WTC11 (cell line): Measurements from ENCODE around the gene METTL25B. TPM values are rescaled to one million over a fixed set of nuclear protein-coding genes. Genes with fewer than 3 reads are reported as not detected.
A peak's percentile ranks its signal among the peaks of the same experiment; 100 is the strongest.

Source experiments
- ATAC-seq: fragments of 200-7000 bp; cut with Tn5 transposase; 2 replicates; pipeline ENCODE4 v1.10.0; 2021; ENCODE audit warnings: mild to moderate bottlenecking, moderate library complexity
- CTCF ChIA-PET: fragments of 300-600 bp; sonication (Branson Sonifier 250); formaldehyde crosslinking; loops from one replicate; lab custom pipeline; 2021; ENCODE audit warnings: antibody characterized with exemption; lab: Charles Lee
- POLR2A ChIA-PET: fragments of 350-600 bp; sonication (Branson Sonifier 250); formaldehyde crosslinking; loops from one replicate; lab custom pipeline; 2021; ENCODE audit warnings: antibody characterized with exemption; lab: Charles Lee
- DNase-seq: peaks from one replicate; pipeline ENCODE4 v3.0.0; 2021; ENCODE audit warnings: low spot score
- H3K27ac Mint-ChIP-seq: 2 replicates; pipeline ENCODE4 v1.8.0; 2021; ENCODE audit warnings: mixed read lengths
- H3K27me3 Mint-ChIP-seq: 2 replicates; pipeline ENCODE4 v1.8.0; 2021; ENCODE audit warnings: low read depth, mild to moderate bottlenecking, moderate library complexity, mixed read lengths
- H3K36me3 Mint-ChIP-seq: 2 replicates; pipeline ENCODE4 v1.8.0; 2021; ENCODE audit warnings: mixed read lengths
- H3K4me1 Mint-ChIP-seq: 2 replicates; pipeline ENCODE4 v1.8.0; 2022; ENCODE audit warnings: mixed read lengths
- H3K4me3 Mint-ChIP-seq: 2 replicates; pipeline ENCODE4 v1.8.0; 2021; ENCODE audit warnings: mild to moderate bottlenecking, moderate library complexity, mixed read lengths
- H3K9me3 Mint-ChIP-seq: 2 replicates; pipeline ENCODE4 v1.8.0; 2021; ENCODE audit warnings: mixed read lengths
- AR ChIP-seq: fragments of 250-450 bp; sonication (Bioruptor Pico); IDR thresholded peaks from 2 replicates; pipeline ENCODE4 v1.9.0; 2021; ENCODE audit warnings: mild to moderate bottlenecking
- ARID4B ChIP-seq: sonication (generic); formaldehyde crosslinking; IDR thresholded peaks from 2 replicates; pipeline ENCODE4 v1.8.0; 2023; ENCODE audit warnings: missing genetic modification reagents, mild to moderate bottlenecking, borderline replicate concordance
- CDX4 ChIP-seq: fragments of 250-450 bp; sonication (Bioruptor Pico); IDR thresholded peaks from 2 replicates; pipeline ENCODE4 v1.9.0; 2021; ENCODE audit warnings: moderate library complexity, mild to moderate bottlenecking, inconsistent platforms, borderline replicate concordance
- CREM ChIP-seq: sonication (generic); formaldehyde crosslinking; IDR thresholded peaks from 2 replicates; pipeline ENCODE4 v1.8.1; 2022; ENCODE audit warnings: mild to moderate bottlenecking, missing genetic modification reagents, moderate library complexity
- E2F1 ChIP-seq: sonication (generic); formaldehyde crosslinking; IDR thresholded peaks from 2 replicates; pipeline ENCODE4 v1.8.0; 2022; ENCODE audit warnings: mild to moderate bottlenecking, missing genetic modification reagents
- E2F5 ChIP-seq: sonication (generic); formaldehyde crosslinking; IDR thresholded peaks from 2 replicates; pipeline ENCODE4 v1.8.1; 2022; ENCODE audit warnings: mild to moderate bottlenecking, moderate library complexity, missing genetic modification reagents
- GRHL2 ChIP-seq: fragments of 250-450 bp; sonication (Bioruptor Pico); IDR thresholded peaks from 2 replicates; pipeline ENCODE4 v1.8.0; 2022; ENCODE audit warnings: mild to moderate bottlenecking, moderate library complexity; ENCODE audit not compliant: insufficient replicate concordance, severe bottlenecking
- KAT7 ChIP-seq: sonication (generic); formaldehyde crosslinking; IDR thresholded peaks from 2 replicates; pipeline ENCODE4 v1.8.1; 2023; ENCODE audit warnings: missing genetic modification reagents, mild to moderate bottlenecking, borderline replicate concordance
- PRRX2 ChIP-seq: fragments of 250-450 bp; sonication (Bioruptor Pico); IDR thresholded peaks from 2 replicates; pipeline ENCODE4 v1.8.0; 2021; ENCODE audit warnings: mild to moderate bottlenecking
- RORB ChIP-seq: fragments of 250-450 bp; sonication (Bioruptor Pico); IDR thresholded peaks from 2 replicates; pipeline ENCODE4 v1.9.0; 2021; ENCODE audit warnings: mild to moderate bottlenecking
- SP1 ChIP-seq: sonication (generic); formaldehyde crosslinking; conservative IDR thresholded peaks from 2 replicates; pipeline ENCODE4 v1.8.1; 2022; ENCODE audit warnings: missing genetic modification reagents
- TEAD4 ChIP-seq: sonication (generic); formaldehyde crosslinking; IDR thresholded peaks from 2 replicates; pipeline ENCODE4 v1.8.0; 2022; ENCODE audit warnings: mild to moderate bottlenecking, missing genetic modification reagents
- TP53 ChIP-seq: sonication (generic); formaldehyde crosslinking; IDR thresholded peaks from 2 replicates; pipeline ENCODE4 v1.8.1; 2023; ENCODE audit warnings: mild to moderate bottlenecking, missing genetic modification reagents
- USF1 ChIP-seq: sonication (generic); formaldehyde crosslinking; IDR thresholded peaks from 2 replicates; pipeline ENCODE4 v1.8.0; 2022; ENCODE audit warnings: mild to moderate bottlenecking, missing genetic modification reagents
- USF2 ChIP-seq: sonication (generic); formaldehyde crosslinking; IDR thresholded peaks from 2 replicates; pipeline ENCODE4 v1.8.1; 2023; ENCODE audit warnings: mild to moderate bottlenecking, missing genetic modification reagents, moderate library complexity
- ZNF219 ChIP-seq: sonication (generic); formaldehyde crosslinking; IDR thresholded peaks from 2 replicates; pipeline ENCODE4 v1.8.0; 2023; ENCODE audit warnings: missing genetic modification reagents, mild to moderate bottlenecking, borderline replicate concordance
- ZNF232 ChIP-seq: sonication (generic); formaldehyde crosslinking; IDR thresholded peaks from 2 replicates; pipeline ENCODE4 v1.8.0; 2022; ENCODE audit warnings: mild to moderate bottlenecking, missing genetic modification reagents
- ZNF281 ChIP-seq: sonication (generic); formaldehyde crosslinking; IDR thresholded peaks from 2 replicates; pipeline ENCODE4 v1.8.0; 2023; ENCODE audit warnings: mild to moderate bottlenecking, missing genetic modification reagents
- ZNF396 ChIP-seq: fragments of 250-450 bp; sonication (Bioruptor Pico); IDR thresholded peaks from 2 replicates; pipeline ENCODE4 v1.8.0; 2021; ENCODE audit warnings: mild to moderate bottlenecking, moderate library complexity, borderline replicate concordance
- ZNF416 ChIP-seq: fragments of 250-450 bp; sonication (Bioruptor Pico); IDR thresholded peaks from 2 replicates; pipeline ENCODE4 v1.9.0; 2021; ENCODE audit warnings: mild to moderate bottlenecking, inconsistent platforms
- total RNA-seq: library from RNA; stranded (reverse); gene quantifications from 3 replicates; pipeline ENCODE4 v1.2.3, GENCODE V29; 2021

The METTL25B gene
- total RNA-seq, 1 experiment from 2014 or later, result 32.0 TPM

GRCh38 chr1:156740237-156740740, 12.0 kb downstream of the METTL25B start (continued):
- TF ChIP-seq AR (CRISPR knock-in tag) (no peak), TP53 (CRISPR knock-in tag) (no peak), USF1 (CRISPR knock-in tag) (no peak), RORB (no peak), CDX4 (no peak)

GRCh38 chr1:156740741-156741480, 12.6 kb downstream of the METTL25B start, which contains the start of gene MRPL24:
TSS of gene MRPL24 (minus strand) at chr1:156741088. CDS start at chr1:156738704, 2,384 bp downstream.
- CTCF ChIA-PET, result interaction anchor here (0.6 to 2.2 kb wide), 20 partner anchors 11 to 187 kb away, joined by 3 to 42 read pairs (median 4); partner anchors contain the start of genes CRABP2, HDGF, INSRR and ISG20L2
- Mint-ChIP-seq H3K4me3 (peak within 1 kb of the TSS; percentile 90), H3K4me1 (peaks cover 24% of the 10 kb centered on the region), H3K27me3 (no peaks in the 10 kb centered on the region), H3K27ac (peak within 1 kb of the TSS; percentile 100), H3K9me3 (no peaks in the 10 kb centered on the region), H3K36me3 (peaks cover 31% of the 10 kb centered on the region)
- ATAC-seq (peak; percentile 86), DNase-seq (peak; percentile 98)
- POLR2A ChIA-PET, result interaction anchor here (0.5 to 2.1 kb wide), 18 partner anchors 8 to 595 kb away, joined by 3 to 36 read pairs (median 5); partner anchors contain the start of genes HDGF, ISG20L2, METTL25B and PRCC
- TF ChIP-seq ZNF396 (CRISPR knock-in tag), result no peak
- TF ChIP-seq ZNF281 (CRISPR knock-in tag), result peak; percentile 78
- no peak for TF ChIP-seq GRHL2 (CRISPR knock-in tag)
- peak; percentile 21; the same call in 1 of the 2 replicates for TF ChIP-seq ARID4B
- peak; percentile 76 for TF ChIP-seq PRRX2 (CRISPR knock-in tag)
- no peak for TF ChIP-seq ZNF416 (CRISPR knock-in tag)
- TF ChIP-seq ZNF232, result 0 out of 2 replicates have a peak, but pooled peaks have one; percentile 34
- peak; percentile 96 for TF ChIP-seq SP1 (CRISPR knock-in tag)
- TF ChIP-seq RORB, result no peak
- no peak for TF ChIP-seq TEAD4 (CRISPR knock-in tag)
- TF ChIP-seq ZNF219 (CRISPR knock-in tag), result no peak
- no peak; the same call in 1 of the 2 replicates for TF ChIP-seq KAT7 (CRISPR knock-in tag)
- peak; percentile 87 for TF ChIP-seq E2F5 (CRISPR knock-in tag)
- TF ChIP-seq CREM (CRISPR knock-in tag), result peak; percentile 91
- no peak for TF ChIP-seq E2F1 (CRISPR knock-in tag)
- peak; percentile 69 for TF ChIP-seq USF2 (CRISPR knock-in tag)
